ENCODE results near the gene OTOGL.
"Not testable (repeated sequence)": the region's sequence is repeated elsewhere in the genome, so short reads cannot be mapped to it uniquely, and the experiment has no call there.

The OTOGL gene

GRCh38 chr12:80269803-80270552 lies 170.6 kb downstream of the OTOGL start:
- DNase-seq (ENCODE audit: low spot score) (no peak), FAIRE-seq (no peak)

GRCh38 chr12:80271780-80272179 lies 172.4 kb downstream of the OTOGL start:
- FAIRE-seq (no peak), DNase-seq (ENCODE audit: low spot score) (no peak)

- DNase-seq (ENCODE audit: low spot score) (no peak), FAIRE-seq (no peak)
Measured at GRCh38 chr12:80272387-80272915, 173.1 kb downstream of the OTOGL start.

GRCh38 chr12:80273144-80273543 lies 173.8 kb downstream of the OTOGL start:
- no peak for FAIRE-seq
- DNase-seq (ENCODE audit: low spot score), result no peak

GRCh38 chr12:80277732-80278131 lies 178.4 kb downstream of the OTOGL start:
- FAIRE-seq, result no peak
- no peak for DNase-seq (ENCODE audit: low spot score)

- no peak for DNase-seq (ENCODE audit: low spot score)
- no peak for FAIRE-seq
Measured at GRCh38 chr12:80282226-80282625, 182.9 kb downstream of the OTOGL start.

GRCh38 chr12:80282761-80283160 lies 183.4 kb downstream of the OTOGL start:
- FAIRE-seq, result no peak
- no peak for DNase-seq (ENCODE audit: low spot score)

GRCh38 chr12:80291108-80291754 lies 191.9 kb downstream of the OTOGL start:
- FAIRE-seq (no peak), DNase-seq (ENCODE audit: low spot score) (no peak)

- DNase-seq (ENCODE audit: low spot score) (no peak), FAIRE-seq (no peak)
Measured at GRCh38 chr12:80293347-80293746, 194.0 kb downstream of the OTOGL start.

- FAIRE-seq, result no peak
- no peak for DNase-seq (ENCODE audit: low spot score)
Measured at GRCh38 chr12:80293759-80294158, 194.4 kb downstream of the OTOGL start.

GRCh38 chr12:80299219-80299618 lies 199.9 kb downstream of the OTOGL start:
- FAIRE-seq (no peak), DNase-seq (ENCODE audit: low spot score) (no peak)

GRCh38 chr12:80299976-80300375 lies 200.6 kb downstream of the OTOGL start:
- no peak for DNase-seq (ENCODE audit: low spot score)
- no peak for FAIRE-seq

- not testable (repeated sequence) for FAIRE-seq; DNase-seq (ENCODE audit: low spot score)
Measured at GRCh38 chr12:80307436-80307835, 208.1 kb downstream of the OTOGL start.

- DNase-seq (ENCODE audit: low spot score), result no peak
- no peak for FAIRE-seq
Measured at GRCh38 chr12:80313209-80313608, 213.9 kb downstream of the OTOGL start.

- no peak for DNase-seq (ENCODE audit: low spot score)
Measured at GRCh38 chr12:80314741-80315140, 215.4 kb downstream of the OTOGL start.

GRCh38 chr12:80316222-80316621 lies 216.9 kb downstream of the OTOGL start:
- FAIRE-seq, result no peak
- DNase-seq (ENCODE audit: low spot score), result no peak

More at GRCh38 chr12:80314741-80315140, 215.4 kb downstream of the OTOGL start:
- FAIRE-seq, result no peak

GRCh38 chr12:80317307-80317706 lies 218.0 kb downstream of the OTOGL start:
- FAIRE-seq (no peak), DNase-seq (ENCODE audit: low spot score) (no peak)

- DNase-seq (ENCODE audit: low spot score) (no peak), FAIRE-seq (no peak)
Measured at GRCh38 chr12:80317899-80318298, 218.6 kb downstream of the OTOGL start.

- DNase-seq (ENCODE audit: low spot score) (no peak), FAIRE-seq (no peak)
Measured at GRCh38 chr12:80320121-80320678, 220.9 kb downstream of the OTOGL start.

- DNase-seq (ENCODE audit: low spot score) (peak; percentile 4), FAIRE-seq (no peak)
Measured at GRCh38 chr12:80321653-80322052, 222.3 kb downstream of the OTOGL start.

GRCh38 chr12:80325167-80325959 lies 226.0 kb downstream of the OTOGL start:
- DNase-seq (ENCODE audit: low spot score) (no peak), FAIRE-seq (no peak)

- FAIRE-seq (no peak), DNase-seq (ENCODE audit: low spot score) (no peak)
Measured at GRCh38 chr12:80332827-80333226, 233.5 kb downstream of the OTOGL start.

Measured in urothelium cell line (cell line).